Neuronal stem cell (in vitro differentiated cells): ENCODE measurements around the gene THSD4.
A peak's percentile ranks its signal among the peaks of the same experiment; 100 is the strongest.

Experiments used
- DNase-seq: peaks from one replicate; pipeline ENCODE4 v3.0.0-alpha.2; 2013; ENCODE audit warnings: low spot score
- H2AFZ ChIP-seq: one replicate; pipeline ENCODE4 v1.6.1; 2013; ENCODE audit warnings: mild to moderate bottlenecking, low read length, inconsistent platforms
- H2AK5ac ChIP-seq: 2 replicates; pipeline ENCODE4 v1.6.1; 2013; ENCODE audit warnings: low read depth, mild to moderate bottlenecking, inconsistent platforms, low read length, moderate library complexity, mixed read lengths
- H2BK120ac ChIP-seq: 2 replicates; pipeline ENCODE4 v1.6.1; 2013; ENCODE audit warnings: low read depth, mild to moderate bottlenecking, inconsistent platforms, low read length, moderate library complexity, mixed read lengths
- H2BK12ac ChIP-seq: one replicate; pipeline ENCODE4 v1.6.1; 2013; ENCODE audit warnings: low read length, inconsistent platforms
- H2BK15ac ChIP-seq: 2 replicates; pipeline ENCODE4 v1.6.1; 2013; ENCODE audit warnings: mild to moderate bottlenecking, low read length, inconsistent platforms, mixed read lengths
- H2BK5ac ChIP-seq: one replicate; pipeline ENCODE4 v1.6.1; 2013; ENCODE audit warnings: inconsistent platforms, mild to moderate bottlenecking, low read length, moderate library complexity
- H3K14ac ChIP-seq: one replicate; pipeline ENCODE4 v1.6.1; 2013; ENCODE audit warnings: low read length, inconsistent platforms
- H3K18ac ChIP-seq: 2 replicates; pipeline ENCODE4 v1.6.1; 2013; ENCODE audit warnings: low read length, inconsistent platforms
- H3K23ac ChIP-seq: 2 replicates; pipeline ENCODE4 v1.6.1; 2013; ENCODE audit warnings: low read depth, mild to moderate bottlenecking, mixed read lengths, low read length, inconsistent platforms; ENCODE audit not compliant: poor library complexity
- H3K27ac ChIP-seq: replicated peaks from 3 replicates; pipeline ENCODE4 v1.5.1; 2013; ENCODE audit warnings: low read length, inconsistent platforms
- H3K27me3 ChIP-seq, 3 experiments: 2 replicates each; pipeline ENCODE4 v1.6.1; 2013; ENCODE audit warnings: low read length in 3 of 3, mild to moderate bottlenecking in 2 of 3, inconsistent platforms in 1 of 3, low read depth in 1 of 3, mixed read lengths in 1 of 3, moderate library complexity in 1 of 3; ENCODE audit not compliant: control insufficient read depth in 3 of 3, insufficient read depth in 3 of 3
- H3K36me3 ChIP-seq, 2 donors: replicated peaks in 1 of 2; 2 replicates each; pipeline ENCODE4 v1.6.1; 2013; ENCODE audit warnings: low read length in 2 of 2; ENCODE audit not compliant: control insufficient read depth in 2 of 2, insufficient read depth in 2 of 2
- H3K4ac ChIP-seq: 2 replicates; pipeline ENCODE4 v1.6.1; 2013; ENCODE audit warnings: inconsistent platforms, mild to moderate bottlenecking, low read length, moderate library complexity
- H3K4me1 ChIP-seq, 2 donors: 1 replicate in 1 of 2; 2 replicates in 1 of 2; pipeline ENCODE4 v1.6.1; 2013; ENCODE audit warnings: low read length in 2 of 2, low read depth in 1 of 2; ENCODE audit not compliant: control insufficient read depth in 2 of 2, insufficient read depth in 1 of 2
- H3K4me2 ChIP-seq: one replicate; pipeline ENCODE4 v1.6.1; 2013; ENCODE audit warnings: mild to moderate bottlenecking, low read length, inconsistent platforms; ENCODE audit not compliant: insufficient read depth, poor library complexity, severe bottlenecking
- H3K4me3 ChIP-seq, 2 donors: 2 replicates each; pipeline ENCODE4 v1.5.1; 2013; ENCODE audit warnings: low read length in 2 of 2, mild to moderate bottlenecking in 2 of 2, inconsistent platforms in 1 of 2, moderate library complexity in 1 of 2
- H3K79me1 ChIP-seq: one replicate; pipeline ENCODE4 v1.6.1; 2013; ENCODE audit warnings: low read depth, mild to moderate bottlenecking, inconsistent platforms, low read length, moderate library complexity
- H3K9ac ChIP-seq: one replicate; pipeline ENCODE4 v1.6.1; 2013; ENCODE audit warnings: mild to moderate bottlenecking, low read depth, low read length, inconsistent platforms; ENCODE audit not compliant: poor library complexity
- H3K9me3 ChIP-seq, 2 donors: replicated peaks in 1 of 2; 2 replicates each; pipeline versions ENCODE3 to v1.6.1; 2013; ENCODE audit warnings: low read length in 2 of 2, mild to moderate bottlenecking in 2 of 2, inconsistent platforms in 1 of 2, low read depth in 1 of 2, mixed read lengths in 1 of 2, moderate library complexity in 1 of 2; ENCODE audit not compliant: control insufficient read depth in 2 of 2, insufficient read depth in 1 of 2
- H4K8ac ChIP-seq: one replicate; pipeline ENCODE4 v1.6.1; 2013; ENCODE audit warnings: low read depth, mild to moderate bottlenecking, inconsistent platforms, low read length, moderate library complexity
- H4K91ac ChIP-seq: one replicate; pipeline ENCODE4 v1.6.1; 2013; ENCODE audit warnings: low read length, low read depth, mild to moderate bottlenecking, inconsistent platforms; ENCODE audit not compliant: poor library complexity
- WGBS, 2 donors: extraction: QIAGEN DNeasy Blood & Tissue Kit; methylation state at CpG; one replicate each; pipeline ENCODE4 v1.1.7; 2013; ENCODE audit warnings: missing lambda C conversion rate in 2 of 2, mixed read lengths in 1 of 2; ENCODE audit not compliant: insufficient read length in 2 of 2, insufficient replicate concordance in 1 of 2; ENCODE audit errors: extremely low coverage in 2 of 2; 5-methylcytosine and 5-hydroxymethylcytosine counted together

The THSD4 gene

GRCh38 chr15:71649894-71650293, 534.6 kb downstream of the THSD4 start:
- Histone ChIP-seq H3K27me3 (no peaks in the 10 kb centered on the region), H3K4me1 (peaks cover 0 to 1% of the 10 kb centered on the region in 2 donors), H2AK5ac (no peak overlapping the region), H3K18ac (no peak overlapping the region), H3K9ac (no peak overlapping the region), H3K79me1 (no peaks in the 10 kb centered on the region), H3K27ac (no peak overlapping the region), H3K23ac (no peak overlapping the region), H3K9me3 (no peaks in the 10 kb centered on the region), H3K36me3 (no peaks in the 10 kb centered on the region), H2BK120ac (no peak overlapping the region), H3K4me2 (no peak overlapping the region), H3K4ac (no peak overlapping the region), H4K91ac (no peak overlapping the region), H2AFZ (no peak overlapping the region), H2BK12ac (no peak overlapping the region), H2BK15ac (no peak overlapping the region), H3K14ac (no peak overlapping the region), H2BK5ac (no peak overlapping the region), H3K4me3 (no peak overlapping the region), H4K8ac (no peak overlapping the region)
- no CpG with 5 or more reads among the region's 3 CpGs for WGBS, 2 donors
- DNase-seq = no peak

GRCh38 chr15:71650603-71651002, 535.3 kb downstream of the THSD4 start:
- Histone ChIP-seq H3K9me3 (no peaks in the 10 kb centered on the region), H2BK5ac (no peak overlapping the region), H3K18ac (no peak overlapping the region), H3K27me3 (peaks cover 0 to 2% (median 0%) of the 10 kb centered on the region in 3 experiments), H3K4me2 (no peak overlapping the region), H2AK5ac (no peak overlapping the region), H2BK12ac (no peak overlapping the region), H3K4ac (no peak overlapping the region), H3K9ac (no peak overlapping the region), H4K91ac (no peak overlapping the region), H3K4me3 (no peak overlapping the region), H4K8ac (no peak overlapping the region), H2BK120ac (no peak overlapping the region), H3K4me1 (peaks cover 0 to 1% of the 10 kb centered on the region in 2 donors), H3K27ac (no peak overlapping the region), H3K79me1 (no peaks in the 10 kb centered on the region), H3K14ac (no peak overlapping the region), H2BK15ac (no peak overlapping the region), H3K23ac (no peak overlapping the region), H3K36me3 (no peaks in the 10 kb centered on the region), H2AFZ (no peak overlapping the region)
- no peak for DNase-seq
- WGBS, 2 donors = no CpG with 5 or more reads among the region's 9 CpGs

GRCh38 chr15:71651750-71652186, 536.5 kb downstream of the THSD4 start:
- H3K4me1 ChIP-seq = peaks cover 0 to 1% of the 10 kb centered on the region in 2 donors
- H3K23ac ChIP-seq = no peak overlapping the region
- no peak overlapping the region for H2BK15ac ChIP-seq
- no CpG with 5 or more reads among the region's 5 CpGs for WGBS, 2 donors
- H2AK5ac ChIP-seq = no peak overlapping the region
- H3K4me3 ChIP-seq = peak overlapping the region in 1 of 2 donors; percentile 42
- H3K18ac ChIP-seq = no peak overlapping the region
- DNase-seq = peak; percentile 9
- no peak overlapping the region for H3K4ac ChIP-seq
- H2AFZ ChIP-seq = peak overlapping the region; percentile 63
- no peak overlapping the region for H3K14ac ChIP-seq
- no peaks in the 10 kb centered on the region for H3K9me3 ChIP-seq
- H2BK12ac ChIP-seq = no peak overlapping the region
- H2BK120ac ChIP-seq = no peak overlapping the region
- no peaks in the 10 kb centered on the region for H3K79me1 ChIP-seq
- no peaks in the 10 kb centered on the region for H3K36me3 ChIP-seq
- no peak overlapping the region for H3K4me2 ChIP-seq
- H3K27ac ChIP-seq = no peak overlapping the region
- H4K91ac ChIP-seq = no peak overlapping the region
- H3K27me3 ChIP-seq = peaks cover 0 to 5% (median 0%) of the 10 kb centered on the region in 3 experiments
- no peak overlapping the region for H4K8ac ChIP-seq
- H3K9ac ChIP-seq = no peak overlapping the region
- no peak overlapping the region for H2BK5ac ChIP-seq

- Histone ChIP-seq H3K4ac (no peak overlapping the region), H2AK5ac (no peak overlapping the region), H3K79me1 (no peaks in the 10 kb centered on the region), H3K4me3 (no peak overlapping the region), H2BK5ac (no peak overlapping the region), H3K18ac (no peak overlapping the region), H3K36me3 (no peaks in the 10 kb centered on the region), H3K14ac (no peak overlapping the region), H2BK15ac (no peak overlapping the region), H2BK12ac (no peak overlapping the region), H4K91ac (no peak overlapping the region), H3K9ac (no peak overlapping the region), H2AFZ (no peak overlapping the region), H3K9me3 (no peaks in the 10 kb centered on the region), H3K27me3 (peaks cover 0 to 12% (median 0%) of the 10 kb centered on the region in 3 experiments), H3K4me2 (no peak overlapping the region), H3K23ac (no peak overlapping the region), H2BK120ac (no peak overlapping the region), H3K27ac (no peak overlapping the region), H4K8ac (no peak overlapping the region), H3K4me1 (no peaks in the 10 kb centered on the region)
- no CpG with 5 or more reads among the region's 8 CpGs for WGBS, 2 donors
- no peak for DNase-seq
Observed at GRCh38 chr15:71654042-71654719, 538.9 kb downstream of the THSD4 start.
